Adipose tissue (tissue), 3 donors: ENCODE data around the gene TBC1D22A. TPM values are rescaled to one million over a fixed set of nuclear protein-coding genes. Genes with fewer than 3 reads are reported as not detected.
"Not testable (repeated sequence)": the region's sequence is repeated elsewhere in the genome, so short reads cannot be mapped to it uniquely, and the experiment has no call there.

Source experiments
- H3K27ac ChIP-seq: one replicate; pipeline ENCODE4 v1.5.1; 2013; ENCODE audit warnings: low read depth, low read length
- WGBS, 3 donors: extraction: QIAGEN DNeasy Blood & Tissue Kit; methylation state at CpG; one replicate each; pipeline ENCODE4 v1.1.7; 2013; 5-methylcytosine and 5-hydroxymethylcytosine counted together
- polyA plus RNA-seq, 3 donors: library from polyadenylated mRNA; stranded (reverse); fragments of 200-250 nt; gene quantifications; one replicate each; pipeline ENCODE4 v1.2.3, GENCODE V29; 2013
- donor health status: healthy with polysubstance abuse.
- donor health status: Bipolar disorder and iron deficiency.
- donor health status: healthy.

Gene TBC1D22A
- polyA plus RNA-seq, 3 donors = 13.3 to 16.7 (median 15.4) TPM

GRCh38 chr22:46781291-46781690 is 18.8 kb downstream of the TBC1D22A start:
- no peak overlapping the region for H3K27ac ChIP-seq
- WGBS, 3 donors = 95 to 98% (median 96%) methylated on average over 9 of the region's 9 CpGs

GRCh38 chr22:46782200-46782599 is 19.8 kb downstream of the TBC1D22A start:
- not testable (repeated sequence) for H3K27ac ChIP-seq
- 93 to 96% (median 94%) methylated on average over 10 of the region's 10 CpGs for WGBS, 3 donors

GRCh38 chr22:46783721-46784120 is 21.3 kb downstream of the TBC1D22A start:
- H3K27ac ChIP-seq = no peak overlapping the region
- WGBS, 3 donors = 60 to 94% (median 62%) methylated on average over 3 of the region's 3 CpGs

- WGBS, 3 donors = 80 to 84% (median 81%) methylated on average over 9 of the region's 9 CpGs
- H3K27ac ChIP-seq = no peak overlapping the region
Observed at GRCh38 chr22:46788441-46789172, 26.2 kb downstream of the TBC1D22A start.

GRCh38 chr22:46789992-46790391 is 27.5 kb downstream of the TBC1D22A start:
- H3K27ac ChIP-seq = no peak overlapping the region
- WGBS, 3 donors = 78 to 93% (median 80%) methylated on average over 10 of the region's 10 CpGs

GRCh38 chr22:46791201-46791731 is 28.8 kb downstream of the TBC1D22A start:
- peak overlapping the region; percentile 60 for H3K27ac ChIP-seq
- WGBS, 3 donors = 33 to 72% (median 34%) methylated on average over 13 of the region's 13 CpGs

- 83 to 86% (median 83%) methylated on average over 20 of the region's 20 CpGs for WGBS, 3 donors
- H3K27ac ChIP-seq = no peak overlapping the region
Observed at GRCh38 chr22:46792061-46792796, 29.8 kb downstream of the TBC1D22A start.

GRCh38 chr22:46792841-46793261 is 30.4 kb downstream of the TBC1D22A start:
- WGBS, 3 donors = 84 to 93% (median 91%) methylated on average over 7 to 8 of the region's 8 CpGs
- H3K27ac ChIP-seq = no peak overlapping the region

GRCh38 chr22:46793497-46793896 is 31.0 kb downstream of the TBC1D22A start:
- no peak overlapping the region for H3K27ac ChIP-seq
- WGBS, 3 donors = 95 to 96% (median 96%) methylated on average over 23 of the region's 23 CpGs

GRCh38 chr22:46794067-46794466 is 31.6 kb downstream of the TBC1D22A start:
- no peak overlapping the region for H3K27ac ChIP-seq
- WGBS, 3 donors = 88 to 93% (median 92%) methylated on average over 12 of the region's 12 CpGs

- 89 to 95% (median 93%) methylated on average over 12 of the region's 12 CpGs for WGBS, 3 donors
- no peak overlapping the region for H3K27ac ChIP-seq
Observed at GRCh38 chr22:46794491-46794890, 32.0 kb downstream of the TBC1D22A start.

GRCh38 chr22:46795140-46795539 is 32.7 kb downstream of the TBC1D22A start:
- WGBS, 3 donors = 93 to 95% (median 94%) methylated on average over 9 of the region's 9 CpGs
- H3K27ac ChIP-seq = no peak overlapping the region

- H3K27ac ChIP-seq = no peak overlapping the region
- WGBS, 3 donors = 80 to 85% (median 83%) methylated on average over 15 of the region's 15 CpGs
Observed at GRCh38 chr22:46795845-46796565, 33.6 kb downstream of the TBC1D22A start.

GRCh38 chr22:46796566-46797195 is 34.2 kb downstream of the TBC1D22A start:
- WGBS, 3 donors = 85 to 90% (median 90%) methylated on average over 16 to 17 of the region's 17 CpGs
- H3K27ac ChIP-seq = no peak overlapping the region

GRCh38 chr22:46797355-46797754 is 34.9 kb downstream of the TBC1D22A start:
- 76 to 85% (median 84%) methylated on average over 17 of the region's 17 CpGs for WGBS, 3 donors
- H3K27ac ChIP-seq = no peak overlapping the region

- H3K27ac ChIP-seq = no peak overlapping the region
- 91 to 94% (median 93%) methylated on average over 5 of the region's 5 CpGs for WGBS, 3 donors
Observed at GRCh38 chr22:46798041-46798365, 35.6 kb downstream of the TBC1D22A start.

GRCh38 chr22:46798366-46799350 is 36.2 kb downstream of the TBC1D22A start:
- 31 to 50% (median 45%) methylated on average over 27 of the region's 27 CpGs for WGBS, 3 donors
- no peak overlapping the region for H3K27ac ChIP-seq
